Right lobe of liver (tissue), 6 donors: ENCODE measurements around the gene GRAMD4. TPM values are rescaled to one million over a fixed set of nuclear protein-coding genes. Genes with fewer than 3 reads are reported as not detected.

Experiments
- ATAC-seq, 4 donors: fragments of 200-7000 bp; cut with Tn5 transposase; one replicate each; pipeline ENCODE4 v1.9.1; 2020; ENCODE audit warnings: mild to moderate bottlenecking in 4 of 4, moderate library complexity in 4 of 4
- DNase-seq, 3 donors: peaks; one replicate each; pipeline ENCODE4 v3.0.0-alpha.2; 2020
- H3K27ac ChIP-seq, 3 donors: fragments of 200-600 bp; one replicate each; pipeline ENCODE4 v1.8.0; 2022
- H3K27me3 ChIP-seq, 2 donors: fragments of 200-600 bp; one replicate each; pipeline ENCODE4 v1.8.0; 2022
- H3K36me3 ChIP-seq, 4 donors: fragments of 200-600 bp; sonication (generic) in 1 of 4; one replicate each; pipeline versions ENCODE4 v1.5.1 to v1.8.0; 2017 to 2022; ENCODE audit warnings: control low read depth in 1 of 4
- H3K4me1 ChIP-seq, 4 donors: fragments of 200-600 bp; sonication (generic) in 1 of 4; one replicate each; pipeline versions ENCODE4 v1.5.1 to v1.8.0; 2017 to 2022; ENCODE audit warnings: control low read depth in 1 of 4
- H3K4me3 ChIP-seq, 3 donors: fragments of 200-600 bp; one replicate each; pipeline ENCODE4 v1.8.0; 2022
- H3K9me3 ChIP-seq, 4 donors: fragments of 200-600 bp; sonication (generic) in 1 of 4; one replicate each; pipeline versions ENCODE4 v1.5.1 to v1.8.0; 2017 to 2022; ENCODE audit warnings: control low read depth in 1 of 4
- CTCF ChIP-seq, 4 donors: fragments of 200-600 bp in 3 of 4; fragments of 450-650 bp in 1 of 4; IDR thresholded peaks; one replicate each; pipeline versions ENCODE4 v1.5.1 to v1.8.0; 2016 to 2022; ENCODE audit warnings: antibody characterized with exemption in 4 of 4, mild to moderate bottlenecking in 2 of 4
- POLR2A ChIP-seq: fragments of 450-650 bp; IDR thresholded peaks from one replicate; pipeline ENCODE4 v1.6.1; 2017; ENCODE audit warnings: antibody characterized with exemption, mild to moderate bottlenecking
- WGBS: methylation state at CpG from one replicate; pipeline ENCODE4 v1.1.6; 2018; ENCODE audit warnings: low coverage, low lambda C conversion rate; ENCODE audit not compliant: insufficient coverage; ENCODE audit errors: missing lambda C conversion rate; 5-methylcytosine and 5-hydroxymethylcytosine counted together
- intact Hi-C, 2 donors: fragments of 100-400 bp; cut with DNase I; formaldehyde crosslinking; loops; one replicate each; pipeline versions ENCODE4 v1.11.2 to v1.14.1; 2022
- total RNA-seq, 6 experiments: library from RNA; depleted of rRNA in 2 of 6; stranded (reverse); fragments of >200 nt in 2 of 6; fragmentation: NEBNext Ultra II Directional in 3 of 6; extraction: Animal tissue kit (Norgen Biotek cat#: 25700) in 3 of 6; gene quantifications; one replicate each; pipeline versions ENCODE4 v1.1.0 to v1.2.4, GENCODE V29; 2016 to 2023
- donor health status: DM: no; HTN: yes; CAD: no.
- donor health status: DM: no; HTN: no; CAD: no.
- donor health status: DM: no; HTN: no; CAD: no.
- donor health status: DM: no; HTN: yes; CAD: no.
- donor health status: DM: no; HTN: yes; CAD: no.

GRAMD4 gene
- total RNA-seq, 6 experiments from 2014 or later: 29.7 to 72.0 (median 34.8) TPM

GRCh38 chr22:46574438-46574992 is 45.7 kb upstream of the GRAMD4 start:
- Histone ChIP-seq H3K9me3 (no peaks in the 10 kb centered on the region), H3K4me3 (no peak overlapping the region), H3K27ac (peak overlapping the region in 2 of 3 donors; percentile 55 to 68), H3K4me1 (peaks cover 0 to 40% (median 19%) of the 10 kb centered on the region in 4 donors), H3K27me3 (no peaks in the 10 kb centered on the region), H3K36me3 (no peaks in the 10 kb centered on the region)
- intact Hi-C loops: loop anchor here in 1 of 2 donors (10.0 kb wide), 1 partner anchor 80 kb away; no protein-coding TSS in a partner anchor
- TF ChIP-seq CTCF (IDR thresholded peaks at IDR 0.05): no peak
- TF ChIP-seq POLR2A: no peak
- DNase-seq (peak in 1 of 3 donors; percentile 38), ATAC-seq (no peak)
- 75% methylated on average over 2 of the region's 15 CpGs for WGBS

- Histone ChIP-seq H3K27me3 (no peaks in the 10 kb centered on the region), H3K9me3 (no peaks in the 10 kb centered on the region), H3K4me3 (no peak overlapping the region), H3K27ac (peak overlapping the region; percentile 55 to 68 (median 67)), H3K4me1 (peaks cover 0 to 47% (median 23%) of the 10 kb centered on the region in 4 donors), H3K36me3 (no peaks in the 10 kb centered on the region)
- ATAC-seq (peak; percentile 57 to 77 (median 70)), DNase-seq (peak; percentile 75 to 81 (median 81))
- TF ChIP-seq CTCF (IDR thresholded peaks at IDR 0.05) (peak in 1 of 4 donors; percentile 14), POLR2A (peak; percentile 84)
- WGBS: 23% methylated on average over 7 of the region's 19 CpGs
- intact Hi-C loops: loop anchor here in 1 of 2 donors (10.0 kb wide), 1 partner anchor 80 kb away; no protein-coding TSS in a partner anchor
Observed at GRCh38 chr22:46574993-46575910, 44.9 kb upstream of the GRAMD4 start.

- peaks cover 0 to 54% (median 26%) of the 10 kb centered on the region in 4 donors for H3K4me1 ChIP-seq
- peak overlapping the region in 2 of 3 donors; percentile 67 to 68 for H3K27ac ChIP-seq
- no peaks in the 10 kb centered on the region for H3K36me3 ChIP-seq
- H3K9me3 ChIP-seq: no peaks in the 10 kb centered on the region
- WGBS: 72% methylated on average over 5 of the region's 10 CpGs
- H3K4me3 ChIP-seq: peak overlapping the region in 2 of 3 donors; percentile 25 to 48
- intact Hi-C loops: loop anchor here in 1 of 2 donors (10.0 kb wide), 1 partner anchor 79 kb away; no protein-coding TSS in a partner anchor
- ATAC-seq (no peak), DNase-seq (peak; percentile 21 to 49 (median 44))
- H3K27me3 ChIP-seq: no peaks in the 10 kb centered on the region
- TF ChIP-seq CTCF (IDR thresholded peaks at IDR 0.05) (no peak), POLR2A (no peak)
Observed at GRCh38 chr22:46575911-46576555, 44.2 kb upstream of the GRAMD4 start.
